ENCODE measurements around the gene RING1.

DNA sequence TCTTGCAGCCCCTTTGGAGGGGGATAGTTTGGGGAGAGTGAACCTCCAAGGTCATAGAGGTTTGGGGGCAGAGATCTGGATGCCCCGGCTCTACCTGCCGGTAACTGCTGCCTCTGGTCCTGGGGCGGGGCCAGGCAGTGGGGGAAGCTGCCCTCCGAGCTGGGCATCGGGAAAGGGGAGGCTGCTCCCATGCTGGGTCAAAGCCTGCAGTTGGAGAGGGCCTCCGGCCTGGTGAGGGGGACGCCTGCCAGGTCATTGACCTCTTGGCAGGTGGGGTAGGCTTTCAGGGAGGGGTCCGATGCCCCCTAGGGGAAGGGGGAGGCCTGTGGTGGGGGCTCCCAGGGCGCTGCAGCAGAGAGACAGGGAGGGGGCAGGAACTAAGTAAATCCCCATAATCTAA is 23.1 kb upstream of the RING1 start:
- TF ChIP-seq TAF1 (IDR thresholded peaks at IDR 0.05; ENCODE audit: borderline replicate concordance, low read depth, low read length): no peak
- no peak for TF ChIP-seq POLR2AphosphoS5 (IDR thresholded peaks at IDR 0.05; ENCODE audit: low read depth, low read length)
- TF ChIP-seq POLR2A (IDR thresholded peaks at IDR 0.05; ENCODE audit: low read depth, low read length): no peak
